Measurements from ENCODE around the gene RNF31. TPM values are rescaled to one million over a fixed set of nuclear protein-coding genes. Genes with fewer than 3 reads are reported as not detected.
A peak's percentile ranks its signal among the peaks of the same experiment; 100 is the strongest.

The RNF31 gene
- total and polyA plus RNA-seq, 8 donors: 53.2 to 523 (median 78.7) TPM

GRCh38 chr14:24160499-24160849, 13.2 kb downstream of the RNF31 start:
- TF ChIP-seq, protein P1, sequence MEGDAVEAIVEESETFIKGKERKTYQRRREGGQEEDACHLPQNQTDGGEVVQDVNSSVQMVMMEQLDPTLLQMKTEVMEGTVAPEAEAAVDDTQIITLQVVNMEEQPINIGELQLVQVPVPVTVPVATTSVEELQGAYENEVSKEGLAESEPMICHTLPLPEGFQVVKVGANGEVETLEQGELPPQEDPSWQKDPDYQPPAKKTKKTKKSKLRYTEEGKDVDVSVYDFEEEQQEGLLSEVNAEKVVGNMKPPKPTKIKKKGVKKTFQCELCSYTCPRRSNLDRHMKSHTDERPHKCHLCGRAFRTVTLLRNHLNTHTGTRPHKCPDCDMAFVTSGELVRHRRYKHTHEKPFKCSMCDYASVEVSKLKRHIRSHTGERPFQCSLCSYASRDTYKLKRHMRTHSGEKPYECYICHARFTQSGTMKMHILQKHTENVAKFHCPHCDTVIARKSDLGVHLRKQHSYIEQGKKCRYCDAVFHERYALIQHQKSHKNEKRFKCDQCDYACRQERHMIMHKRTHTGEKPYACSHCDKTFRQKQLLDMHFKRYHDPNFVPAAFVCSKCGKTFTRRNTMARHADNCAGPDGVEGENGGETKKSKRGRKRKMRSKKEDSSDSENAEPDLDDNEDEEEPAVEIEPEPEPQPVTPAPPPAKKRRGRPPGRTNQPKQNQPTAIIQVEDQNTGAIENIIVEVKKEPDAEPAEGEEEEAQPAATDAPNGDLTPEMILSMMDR (IDR thresholded peaks at IDR 0.05): no peak
- TF ChIP-seq POLR2A (IDR thresholded peaks at IDR 0.05): no peak
- no peak for TF ChIP-seq POLR2AphosphoS5 (IDR thresholded peaks at IDR 0.05)
- TF ChIP-seq EP300 (IDR thresholded peaks at IDR 0.05): no peak
- no peaks in the 10 kb centered on the region for H3K9me3 ChIP-seq
- H3K27ac ChIP-seq: peak overlapping the region; percentile 41 to 97 (median 95)
- H3K36me3 ChIP-seq: peaks cover 62 to 81% (median 76%) of the 10 kb centered on the region in 4 donors
- peaks cover 26 to 52% (median 45%) of the 10 kb centered on the region in 4 donors for H3K4me1 ChIP-seq
- intact Hi-C loops (cut with DNase I; ENCODE audit: low total_unique reads): no loop called here
- H3K4me3 ChIP-seq: peak overlapping the region in 1 of 4 donors; percentile 71
- WGBS, 5 donors: 87 to 96% (median 94%) methylated on average over 4 of the region's 4 CpGs
- DNase-seq: no peak
- no peaks in the 10 kb centered on the region for H3K27me3 ChIP-seq

- 0 to 1% (median 1%) methylated on average over 12 of the region's 12 CpGs for WGBS, 5 donors
- intact Hi-C loops (cut with DNase I; ENCODE audit: low total_unique reads): no loop called here
Observed at GRCh38 chr14:24160850-24161804, 13.8 kb downstream of the RNF31 start, which contains the start of gene IRF9. TSS of gene IRF9 (plus strand) at chr14:24161265. CDS start at chr14:24162145, 880 bp downstream.

GRCh38 chr14:24162093-24162492, 14.8 kb downstream of the RNF31 start:
- no peaks in the 10 kb centered on the region for H3K9me3 ChIP-seq
- intact Hi-C loops (cut with DNase I; ENCODE audit: low total_unique reads): no loop called here
- DNase-seq: no peak
- no peaks in the 10 kb centered on the region for H3K27me3 ChIP-seq
- H3K4me3 ChIP-seq: peak overlapping the region; percentile 62 to 80 (median 69)
- TF ChIP-seq POLR2AphosphoS5 (IDR thresholded peaks at IDR 0.05) (no peak), POLR2A (IDR thresholded peaks at IDR 0.05) (no peak), EP300 (IDR thresholded peaks at IDR 0.05) (no peak)
- TF ChIP-seq, protein P1 (IDR thresholded peaks at IDR 0.05): no peak
- peaks cover 26 to 64% (median 47%) of the 10 kb centered on the region in 4 donors for H3K4me1 ChIP-seq
- peaks cover 55 to 81% (median 76%) of the 10 kb centered on the region in 4 donors for H3K36me3 ChIP-seq
- H3K27ac ChIP-seq: peak overlapping the region; percentile 56 to 97 (median 95)
- 7 to 21% (median 20%) methylated on average over 7 to 8 of the region's 8 CpGs for WGBS, 5 donors

More at GRCh38 chr14:24160850-24161804, 13.8 kb downstream of the RNF31 start, which contains the start of gene IRF9:
- peaks cover 62 to 81% (median 76%) of the 10 kb centered on the region in 4 donors for H3K36me3 ChIP-seq
- peak within 1 kb of the TSS; percentile 62 to 80 (median 69) for H3K4me3 ChIP-seq
- peak; percentile 98 for DNase-seq
- H3K27ac ChIP-seq: peak within 1 kb of the TSS; percentile 91 to 97 (median 95)
- peak; percentile 57 for TF ChIP-seq EP300 (IDR thresholded peaks at IDR 0.05)
- TF ChIP-seq POLR2A (IDR thresholded peaks at IDR 0.05): peak in 1 of 4 donors; percentile 16
- TF ChIP-seq, protein P1 (IDR thresholded peaks at IDR 0.05): peak in 6 of 7 experiments; percentile 77 to 99 (median 92)
- TF ChIP-seq POLR2AphosphoS5 (IDR thresholded peaks at IDR 0.05): peak; percentile 92 to 99 (median 97)
- H3K9me3 ChIP-seq: no peaks in the 10 kb centered on the region
- no peaks in the 10 kb centered on the region for H3K27me3 ChIP-seq
- H3K4me1 ChIP-seq: peaks cover 26 to 55% (median 47%) of the 10 kb centered on the region in 4 donors

DNA sequence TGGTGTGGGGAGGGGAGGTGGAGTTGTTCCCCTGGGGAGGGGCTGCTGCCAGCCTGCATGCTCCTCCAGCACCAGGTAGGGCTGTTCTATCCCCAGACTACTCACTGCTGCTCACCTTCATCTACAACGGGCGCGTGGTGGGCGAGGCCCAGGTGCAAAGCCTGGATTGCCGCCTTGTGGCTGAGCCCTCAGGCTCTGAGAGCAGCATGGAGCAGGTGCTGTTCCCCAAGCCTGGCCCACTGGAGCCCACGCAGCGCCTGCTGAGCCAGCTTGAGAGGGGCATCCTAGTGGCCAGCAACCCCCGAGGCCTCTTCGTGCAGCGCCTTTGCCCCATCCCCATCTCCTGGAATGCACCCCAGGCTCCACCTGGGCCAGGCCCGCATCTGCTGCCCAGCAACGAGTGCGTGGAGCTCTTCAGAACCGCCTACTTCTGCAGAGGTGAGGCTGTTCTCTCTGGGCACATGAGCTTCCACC, 17.3 kb downstream of the RNF31 start:
- WGBS, 5 donors: 77 to 90% (median 86%) methylated on average over 10 to 14 of the region's 14 CpGs

More for the DNA sequence above, 17.3 kb downstream of the RNF31 start:
- Histone ChIP-seq H3K27ac (no peak overlapping the region), H3K4me1 (peaks cover 26 to 70% (median 47%) of the 10 kb centered on the region in 4 donors), H3K9me3 (no peaks in the 10 kb centered on the region), H3K4me3 (no peak overlapping the region), H3K27me3 (no peaks in the 10 kb centered on the region), H3K36me3 (peaks cover 44 to 83% (median 81%) of the 10 kb centered on the region in 4 donors)
- no peak for TF ChIP-seq EP300 (IDR thresholded peaks at IDR 0.05)
- intact Hi-C loops (cut with DNase I; ENCODE audit: low total_unique reads): no loop called here
- DNase-seq: no peak
